Adipocyte (in vitro differentiated cells): Measurements from ENCODE around the gene OR6B3.
"Not testable (repeated sequence)": the region's sequence is repeated elsewhere in the genome, so short reads cannot be mapped to it uniquely, and the experiment has no call there.

ENCODE experiments used
- DNase-seq: peaks from one replicate; pipeline ENCODE4 v3.0.0-alpha.2; 2015; ENCODE audit warnings: low read depth
- H3K27me3 ChIP-seq: replicated peaks from 2 replicates; pipeline ENCODE4 v1.7.0; 2013; ENCODE audit warnings: mild to moderate bottlenecking, low read length, moderate library complexity; ENCODE audit not compliant: control insufficient read depth, insufficient read depth
- H3K36me3 ChIP-seq: 2 replicates; pipeline ENCODE4 v1.7.0; 2013; ENCODE audit warnings: low read length, mild to moderate bottlenecking, moderate library complexity; ENCODE audit not compliant: control insufficient read depth, insufficient read depth, severe bottlenecking
- H3K4me1 ChIP-seq: 2 replicates; pipeline ENCODE4 v1.7.0; 2013; ENCODE audit warnings: mild to moderate bottlenecking, low read length, moderate library complexity; ENCODE audit not compliant: control insufficient read depth, insufficient read depth
- H3K4me3 ChIP-seq: 2 replicates; pipeline ENCODE4 v1.7.0; 2013; ENCODE audit warnings: mild to moderate bottlenecking, low read length, moderate library complexity
- H3K9ac ChIP-seq: 2 replicates; pipeline ENCODE4 v1.7.0; 2013; ENCODE audit warnings: mild to moderate bottlenecking, low read length, moderate library complexity
- H3K9me3 ChIP-seq: 2 replicates; pipeline ENCODE4 v1.7.0; 2013; ENCODE audit warnings: mild to moderate bottlenecking, low read length, moderate library complexity; ENCODE audit not compliant: control insufficient read depth

OR6B3 gene

DNA sequence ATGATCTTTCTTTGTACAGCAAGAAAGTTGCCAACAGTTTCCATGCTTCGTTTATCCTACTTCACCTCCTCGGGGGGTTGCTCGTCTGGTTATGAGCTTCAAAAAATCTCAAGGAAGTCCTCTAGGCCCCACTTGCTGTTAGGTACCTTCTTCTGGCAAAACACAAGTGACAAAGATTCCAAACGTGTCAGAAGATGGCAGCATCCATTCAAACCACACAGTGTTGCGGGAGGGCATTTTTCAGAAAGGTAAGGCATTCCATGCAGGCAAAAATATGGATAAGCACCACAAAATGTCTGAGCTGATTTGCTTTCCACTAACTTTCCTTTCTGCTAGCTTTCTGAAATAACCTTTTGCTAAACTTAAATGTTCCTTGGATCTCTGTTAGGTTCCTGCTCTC is 13.2 kb upstream of the OR6B3 start:
- Histone ChIP-seq H3K4me3 (no peak overlapping the region), H3K4me1 (no peaks in the 10 kb centered on the region), H3K9ac (no peak overlapping the region), H3K36me3 (no peaks in the 10 kb centered on the region), H3K27me3 (peaks cover 14% of the 10 kb centered on the region), H3K9me3 (peaks cover 19% of the 10 kb centered on the region)
- no peak for DNase-seq

DNA sequence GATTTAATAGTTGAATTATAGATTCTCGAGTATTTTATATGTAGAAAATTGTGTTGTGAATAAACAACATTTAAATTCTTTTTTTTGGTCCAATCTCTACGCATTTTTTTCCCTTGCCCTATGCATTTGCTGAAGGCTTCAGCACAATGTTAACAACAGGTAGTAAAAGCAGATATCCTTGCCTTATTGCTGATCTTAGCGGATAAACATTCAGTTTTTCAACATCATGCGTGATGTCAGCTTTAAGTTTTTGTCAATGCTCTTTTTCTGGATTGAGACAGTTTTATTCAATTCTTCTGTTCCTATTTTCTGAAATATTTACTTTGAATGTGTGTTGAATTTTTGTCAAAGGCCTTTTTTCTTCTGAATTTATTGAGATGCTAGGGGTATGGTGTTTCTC is 11.6 kb upstream of the OR6B3 start:
- Histone ChIP-seq H3K27me3 (peaks cover 19% of the 10 kb centered on the region), H3K4me1 (no peaks in the 10 kb centered on the region)

DNA sequence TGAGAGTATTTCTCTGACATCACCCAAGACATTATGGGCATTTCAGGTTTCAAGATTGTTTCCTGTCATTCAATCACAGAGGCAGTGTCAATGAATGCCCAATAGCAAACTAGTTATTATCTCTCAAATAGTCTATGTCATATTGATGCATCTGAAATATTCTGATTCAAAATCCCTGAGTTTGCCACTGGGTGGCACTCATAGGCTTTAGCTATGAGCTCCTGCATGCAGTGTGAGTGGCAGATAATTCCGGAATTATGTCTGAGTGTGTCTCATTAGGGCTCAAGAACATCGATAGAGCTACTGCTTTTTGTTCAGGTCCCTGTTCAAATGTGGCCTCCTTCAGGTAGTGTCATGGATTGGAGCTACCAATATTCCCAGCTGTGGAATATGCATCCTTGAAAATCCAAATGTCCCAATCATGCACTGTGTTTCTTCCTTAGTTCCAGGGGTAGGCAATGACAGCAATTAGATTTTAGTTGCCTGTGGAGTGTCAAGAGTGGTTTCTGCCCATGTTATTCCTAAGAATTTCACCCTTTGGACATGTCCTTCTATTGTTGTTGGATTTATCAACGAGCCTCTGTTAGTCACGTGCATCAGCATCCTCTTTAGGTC is 7.8 kb upstream of the OR6B3 start:
- Histone ChIP-seq H3K9me3 (no peaks in the 10 kb centered on the region), H3K9ac (no peak overlapping the region), H3K36me3 (no peaks in the 10 kb centered on the region), H3K4me3 (no peak overlapping the region), H3K27me3 (peaks cover 45% of the 10 kb centered on the region), H3K4me1 (no peaks in the 10 kb centered on the region)
- DNase-seq: peak; percentile 82

More for the DNA sequence above, 11.6 kb upstream of the OR6B3 start:
- Histone ChIP-seq H3K36me3 (no peaks in the 10 kb centered on the region), H3K9ac (no peak overlapping the region), H3K9me3 (peaks cover 19% of the 10 kb centered on the region), H3K4me3 (no peak overlapping the region)
- DNase-seq: no peak

DNA sequence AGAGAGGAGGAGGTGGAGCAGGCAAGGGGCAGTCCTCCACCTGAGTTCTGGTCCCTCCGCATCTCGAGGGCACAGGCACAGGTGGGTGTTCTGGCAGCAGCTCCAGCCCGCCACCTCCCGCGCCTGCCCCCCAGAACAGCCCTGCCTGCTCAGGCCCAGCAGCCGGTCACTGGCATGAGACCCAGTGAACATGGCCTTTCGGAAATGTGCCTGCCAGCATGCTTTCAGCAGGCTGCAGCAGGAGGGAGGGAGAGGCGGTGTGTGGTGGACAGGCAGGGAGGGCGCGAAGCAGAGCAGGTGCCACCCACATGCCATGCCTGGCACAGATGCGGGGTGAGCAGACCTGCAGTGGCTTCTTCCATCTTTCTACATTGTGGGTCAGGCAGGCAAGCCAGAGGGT is 3.4 kb upstream of the OR6B3 start:
- DNase-seq: no peak
- Histone ChIP-seq H3K4me3 (no peak overlapping the region), H3K36me3 (no peaks in the 10 kb centered on the region), H3K27me3 (peaks cover 65% of the 10 kb centered on the region), H3K9me3 (no peaks in the 10 kb centered on the region), H3K4me1 (no peaks in the 10 kb centered on the region), H3K9ac (no peak overlapping the region)

DNA sequence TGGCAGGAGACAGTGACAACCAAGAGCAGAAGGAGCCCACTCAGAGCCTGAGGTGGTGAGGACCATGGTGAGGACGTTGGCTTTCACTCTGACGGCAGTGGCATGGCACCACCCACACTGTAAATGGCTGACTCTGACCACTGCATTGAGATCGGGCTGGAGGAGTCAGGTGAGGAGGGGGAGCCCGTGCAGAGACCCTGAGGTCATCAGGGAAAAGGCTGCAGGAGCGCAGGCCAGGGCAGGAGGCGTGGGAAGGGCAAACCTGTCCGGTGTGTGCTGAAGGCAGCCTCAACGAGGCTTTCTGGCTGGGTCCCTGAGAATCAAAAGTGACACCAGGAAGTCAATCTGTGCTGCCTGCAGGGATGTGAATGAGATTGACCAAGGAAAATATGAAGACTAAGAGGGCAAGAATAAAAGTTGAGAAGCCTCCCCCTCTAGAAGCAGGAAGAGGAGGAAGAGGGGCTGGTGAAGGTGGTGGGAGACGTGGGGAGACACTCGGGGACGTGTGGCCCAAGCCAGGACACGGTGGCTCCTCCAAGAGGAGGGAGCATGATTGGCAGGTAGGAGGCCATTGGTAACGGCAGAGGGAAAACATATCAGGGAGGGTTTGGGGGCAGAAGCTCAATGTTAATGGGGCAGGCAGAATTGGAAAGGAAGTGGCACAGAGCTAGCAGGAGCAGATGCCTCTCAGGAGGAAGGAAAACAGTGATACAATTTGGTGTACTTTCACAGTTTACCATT is 2.0 kb upstream of the OR6B3 start:
- no peaks in the 10 kb centered on the region for H3K9me3 ChIP-seq
- no peak overlapping the region for H3K4me3 ChIP-seq
- no peaks in the 10 kb centered on the region for H3K4me1 ChIP-seq
- H3K27me3 ChIP-seq: peaks cover 77% of the 10 kb centered on the region
- H3K9ac ChIP-seq: no peak overlapping the region
- no peak for DNase-seq
- no peaks in the 10 kb centered on the region for H3K36me3 ChIP-seq

DNA sequence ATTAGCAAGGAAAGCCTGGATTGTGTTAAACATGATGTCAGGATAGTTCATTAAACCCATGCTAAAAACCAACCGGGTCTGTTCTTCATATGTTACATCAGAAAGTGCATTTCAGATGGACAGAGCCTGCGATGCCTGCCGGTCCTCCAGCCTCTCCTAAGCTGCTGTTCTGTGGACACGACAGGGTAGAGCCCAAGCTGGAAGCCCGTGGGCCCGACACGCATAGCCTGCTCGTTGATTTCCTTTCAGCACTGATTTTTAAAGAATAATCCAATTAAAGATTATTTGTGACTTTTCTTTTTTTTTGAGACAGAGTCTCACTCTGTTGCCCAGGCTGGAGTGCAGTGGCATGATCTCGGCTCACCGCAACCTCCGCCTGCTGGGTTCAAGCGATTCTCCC is 797 bp downstream of the OR6B3 start:
- Histone ChIP-seq H3K4me3 (no peak overlapping the region), H3K9me3 (no peaks in the 10 kb centered on the region), H3K9ac (no peak overlapping the region), H3K4me1 (no peaks in the 10 kb centered on the region), H3K36me3 (no peaks in the 10 kb centered on the region), H3K27me3 (peaks cover 85% of the 10 kb centered on the region)
- no peak for DNase-seq

DNA sequence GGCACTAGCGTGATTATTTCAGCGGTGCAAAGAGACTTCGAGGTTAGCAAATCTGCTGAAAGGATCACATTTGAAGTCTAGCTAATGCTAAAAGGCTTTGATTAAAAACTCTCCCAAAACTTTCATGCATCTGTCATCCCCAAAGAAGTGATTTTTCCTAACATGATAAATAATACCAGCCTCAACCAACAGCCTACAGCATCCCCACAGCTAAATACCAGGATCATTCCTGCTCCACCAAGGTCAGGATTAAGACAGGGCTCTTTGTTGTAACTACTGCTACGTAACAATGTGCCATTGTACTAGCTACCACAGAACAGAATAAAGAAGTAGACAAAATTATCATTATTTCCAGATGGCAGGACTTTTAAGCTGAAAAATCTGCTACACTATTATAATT is 1.6 kb downstream of the OR6B3 start:
- no peak for DNase-seq
- H3K9ac ChIP-seq: no peak overlapping the region
- H3K4me3 ChIP-seq: no peak overlapping the region
- no peaks in the 10 kb centered on the region for H3K36me3 ChIP-seq
- H3K9me3 ChIP-seq: no peaks in the 10 kb centered on the region
- H3K4me1 ChIP-seq: no peaks in the 10 kb centered on the region
- H3K27me3 ChIP-seq: peaks cover 87% of the 10 kb centered on the region

DNA sequence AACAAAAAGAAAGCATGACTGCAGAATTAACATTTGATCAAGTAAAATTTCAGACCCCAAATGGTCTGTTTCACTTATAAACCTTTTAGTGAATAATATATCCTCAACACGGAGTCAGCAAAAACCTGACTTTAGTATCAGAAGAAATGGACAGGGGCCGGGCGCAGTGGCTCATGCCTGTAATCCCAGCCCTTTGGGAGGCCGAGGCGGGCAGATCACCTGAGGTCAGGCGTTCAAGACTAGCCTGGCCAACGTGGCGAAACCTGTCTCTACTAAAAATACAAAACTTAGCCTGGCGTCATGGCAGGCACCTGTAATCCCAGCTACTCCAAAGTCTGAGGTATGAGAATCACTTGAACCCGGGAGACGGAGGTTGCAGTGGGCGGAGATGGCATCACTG is 3.0 kb downstream of the OR6B3 start:
- no peaks in the 10 kb centered on the region for H3K36me3 ChIP-seq
- H3K4me3 ChIP-seq: no peak overlapping the region
- no peaks in the 10 kb centered on the region for H3K4me1 ChIP-seq
- no peak overlapping the region for H3K9ac ChIP-seq
- no peak for DNase-seq
- no peaks in the 10 kb centered on the region for H3K9me3 ChIP-seq
- peaks cover 81% of the 10 kb centered on the region for H3K27me3 ChIP-seq

DNA sequence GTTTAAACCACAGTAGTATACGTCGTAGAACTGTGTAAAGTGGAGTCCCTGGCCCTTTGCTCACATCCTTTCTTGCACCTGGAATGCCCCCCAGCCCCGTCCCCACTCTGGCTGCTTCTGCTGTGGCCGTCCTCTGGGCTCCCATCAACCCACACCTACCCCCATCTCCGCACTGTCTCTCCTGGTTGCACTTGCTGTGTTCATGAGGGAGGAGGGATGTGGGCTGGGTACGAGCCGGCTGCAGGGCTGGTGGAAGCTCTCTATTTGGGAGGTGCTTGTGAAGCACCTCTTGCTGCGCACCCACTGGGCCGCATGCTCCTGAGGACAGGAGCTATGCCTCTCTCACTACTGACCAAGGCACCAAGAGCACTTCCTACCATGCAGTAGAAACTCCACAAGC is 5.1 kb downstream of the OR6B3 start:
- Histone ChIP-seq H3K36me3 (no peaks in the 10 kb centered on the region), H3K4me3 (no peak overlapping the region), H3K9ac (no peak overlapping the region), H3K27me3 (peaks cover 82% of the 10 kb centered on the region), H3K9me3 (no peaks in the 10 kb centered on the region), H3K4me1 (no peaks in the 10 kb centered on the region)
- DNase-seq: no peak

DNA sequence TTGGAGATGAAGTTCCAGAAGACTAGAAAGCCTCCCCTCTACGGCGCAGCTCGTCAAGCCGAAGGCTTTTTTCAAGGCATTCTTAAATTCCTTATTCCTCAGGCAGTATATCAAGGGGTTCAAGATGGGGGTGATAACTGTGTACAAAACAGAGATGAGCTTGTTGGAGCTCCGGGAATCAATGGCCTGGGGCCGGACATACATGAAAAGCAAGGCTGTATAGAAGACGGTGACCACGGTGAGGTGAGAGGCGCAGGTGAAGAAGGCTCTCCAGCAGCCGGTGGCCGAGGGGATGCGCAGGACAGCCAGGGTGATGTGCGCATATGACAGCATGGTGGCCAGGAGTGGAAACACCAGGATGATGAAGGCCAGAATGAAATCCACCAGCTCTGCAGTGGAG is 8.2 kb downstream of the OR6B3 start:
- Histone ChIP-seq H3K36me3 (no peaks in the 10 kb centered on the region), H3K4me1 (no peaks in the 10 kb centered on the region), H3K4me3 (no peak overlapping the region), H3K9me3 (no peaks in the 10 kb centered on the region), H3K9ac (no peak overlapping the region), H3K27me3 (peaks cover 77% of the 10 kb centered on the region)
- DNase-seq: no peak

DNA sequence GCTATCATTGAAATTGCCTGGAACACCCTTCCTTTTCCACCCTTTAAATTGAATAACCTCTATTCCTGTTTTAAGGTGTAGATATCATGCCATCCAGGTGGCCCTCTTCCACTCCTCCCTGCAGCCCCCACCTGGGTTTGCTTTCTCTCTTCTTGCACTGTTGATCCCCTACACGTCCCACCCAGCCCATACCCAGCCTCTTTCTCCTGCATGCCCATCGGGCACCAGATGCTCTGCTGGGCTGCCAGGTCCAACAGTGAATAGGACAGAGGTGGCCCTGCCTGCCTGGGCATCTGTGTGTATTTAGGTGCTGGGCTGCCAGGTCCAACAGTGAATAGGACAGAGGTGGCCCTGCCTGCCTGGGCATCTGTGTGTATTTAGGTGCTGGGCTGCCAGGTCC is 9.2 kb downstream of the OR6B3 start:
- not testable (repeated sequence) for H3K9ac ChIP-seq, H3K9me3 ChIP-seq, H3K4me3 ChIP-seq, DNase-seq, H3K4me1 ChIP-seq, H3K36me3 ChIP-seq
- H3K27me3 ChIP-seq: peaks cover 77% of the 10 kb centered on the region
